Duodenal mucosa (tissue), 2 donors: ENCODE data around the gene OR7A17.

Experiments
- H3K27ac ChIP-seq: one replicate; pipeline ENCODE4 v1.7.0; 2013; ENCODE audit warnings: low read depth, low read length
- H3K27me3 ChIP-seq, 2 donors: one replicate each; pipeline ENCODE4 v1.7.0; 2013; ENCODE audit warnings: low read length in 2 of 2, control low read depth in 1 of 2; ENCODE audit not compliant: insufficient read depth in 2 of 2, control insufficient read depth in 1 of 2
- H3K36me3 ChIP-seq, 2 donors: one replicate each; pipeline ENCODE4 v1.7.0; 2013; ENCODE audit warnings: low read length in 2 of 2, control low read depth in 1 of 2; ENCODE audit not compliant: insufficient read depth in 2 of 2, control insufficient read depth in 1 of 2
- H3K4me1 ChIP-seq, 2 donors: one replicate each; pipeline ENCODE4 v1.7.0; 2013; ENCODE audit warnings: low read length in 2 of 2, control low read depth in 1 of 2; ENCODE audit not compliant: insufficient read depth in 2 of 2, control insufficient read depth in 1 of 2
- H3K4me3 ChIP-seq, 2 donors: one replicate each; pipeline ENCODE4 v1.7.0; 2013; ENCODE audit warnings: low read length in 2 of 2, low read depth in 1 of 2
- H3K9ac ChIP-seq, 2 donors: one replicate each; pipeline ENCODE4 v1.7.0; 2013; ENCODE audit warnings: low read length in 2 of 2, low read depth in 1 of 2
- H3K9me3 ChIP-seq, 2 donors: one replicate each; pipeline ENCODE4 v1.7.0; 2013; ENCODE audit warnings: low read length in 2 of 2, control low read depth in 1 of 2; ENCODE audit not compliant: control insufficient read depth in 1 of 2

OR7A17 gene

GRCh38 chr19:14848822-14849221 lies 37.1 kb downstream of the OR7A17 start, which contains the start of gene OR7A10:
Gene OR7A10, minus strand, starts transcription at chr19:14848922. Its CDS starts 7,045 bp downstream, at chr19:14841877.
- Histone ChIP-seq H3K27ac (no peak within 1 kb of the TSS), H3K36me3 (no peaks in the 10 kb centered on the region), H3K9me3 (no peaks in the 10 kb centered on the region), H3K4me1 (no peaks in the 10 kb centered on the region), H3K4me3 (no peak within 1 kb of the TSS), H3K27me3 (peaks cover 0 to 4% of the 10 kb centered on the region in 2 donors), H3K9ac (no peak within 1 kb of the TSS)

DNA sequence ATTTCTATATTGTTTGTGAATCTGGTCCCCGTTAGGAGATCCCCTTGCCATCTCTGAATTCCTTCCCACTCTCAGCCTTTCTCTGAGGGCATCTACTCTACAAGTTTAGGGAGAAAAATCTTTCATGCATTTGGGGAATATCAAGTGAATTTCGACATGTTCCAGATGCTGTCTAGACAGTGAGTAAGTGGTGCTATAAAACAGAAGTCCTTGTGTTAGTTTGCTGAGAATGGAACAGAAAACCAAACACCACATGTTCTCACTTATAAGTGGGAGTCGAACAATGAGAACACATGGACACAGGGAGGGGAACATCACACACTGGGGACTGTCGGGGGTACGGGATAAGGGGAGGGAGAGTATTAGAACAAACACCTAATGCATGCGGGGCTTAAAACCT lies 42.4 kb downstream of the OR7A17 start:
- Histone ChIP-seq H3K9me3 (no peaks in the 10 kb centered on the region), H3K27ac (no peak overlapping the region), H3K9ac (no peak overlapping the region), H3K4me3 (no peak overlapping the region), H3K4me1 (no peaks in the 10 kb centered on the region), H3K36me3 (no peaks in the 10 kb centered on the region), H3K27me3 (peaks cover 0 to 4% of the 10 kb centered on the region in 2 donors)

- no peak overlapping the region for H3K27ac ChIP-seq
- no peaks in the 10 kb centered on the region for H3K4me1 ChIP-seq
- no peaks in the 10 kb centered on the region for H3K36me3 ChIP-seq
- H3K9me3 ChIP-seq = no peaks in the 10 kb centered on the region
- no peak overlapping the region for H3K9ac ChIP-seq
- H3K4me3 ChIP-seq = no peak overlapping the region
- H3K27me3 ChIP-seq = peaks cover 0 to 4% of the 10 kb centered on the region in 2 donors
These were observed 42.8 kb downstream of the OR7A17 start for GRCh38 chr19:14843169-14843568.

DNA sequence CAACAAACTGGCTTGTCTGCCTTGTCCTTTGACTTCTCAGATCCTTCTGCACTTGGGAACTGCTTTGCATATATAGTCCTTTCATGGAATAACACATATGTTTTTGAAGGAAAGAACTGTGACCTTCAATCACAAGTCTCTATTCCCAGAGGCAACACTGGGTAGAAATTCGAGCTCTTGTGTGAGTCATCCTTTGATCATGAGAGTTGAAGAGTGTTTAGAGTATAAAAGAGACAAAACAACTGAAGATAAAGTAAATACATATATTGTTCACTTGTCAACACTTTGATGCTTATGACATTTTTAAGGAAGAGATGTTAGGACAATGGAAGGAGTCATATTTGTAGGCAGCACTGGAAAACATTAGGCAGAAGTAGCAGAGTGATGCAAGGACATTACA lies 45.7 kb downstream of the OR7A17 start:
- no peaks in the 10 kb centered on the region for H3K9me3 ChIP-seq

DNA sequence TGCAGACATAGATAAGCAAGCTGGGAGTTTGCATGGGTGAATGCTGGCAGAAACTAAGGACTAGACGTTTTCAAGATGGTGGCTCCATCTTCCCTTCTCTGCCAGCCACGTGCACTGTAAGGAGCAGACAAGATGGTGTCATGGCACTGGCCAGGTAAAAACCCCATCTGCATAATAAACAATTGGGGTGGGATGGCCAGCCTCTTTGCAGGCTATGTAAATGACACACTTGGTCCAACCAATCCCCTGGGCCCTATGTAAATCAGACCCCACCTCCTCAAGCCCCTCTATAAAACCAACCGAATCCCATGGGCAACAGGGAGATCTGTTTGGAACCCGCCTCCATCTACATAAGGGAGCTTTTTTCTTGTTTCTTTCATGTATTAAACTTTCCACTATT lies 48.5 kb downstream of the OR7A17 start:
- Histone ChIP-seq H3K4me1 (no peaks in the 10 kb centered on the region), H3K36me3 (no peaks in the 10 kb centered on the region), H3K9me3 (no peaks in the 10 kb centered on the region), H3K9ac (no peak overlapping the region), H3K27me3 (no peaks in the 10 kb centered on the region), H3K4me3 (no peak overlapping the region), H3K27ac (no peak overlapping the region)

More for the DNA sequence above, 45.7 kb downstream of the OR7A17 start:
- H3K36me3 ChIP-seq = no peaks in the 10 kb centered on the region
- no peaks in the 10 kb centered on the region for H3K4me1 ChIP-seq
- H3K9ac ChIP-seq = no peak overlapping the region
- peaks cover 0 to 4% of the 10 kb centered on the region in 2 donors for H3K27me3 ChIP-seq
- H3K4me3 ChIP-seq = no peak overlapping the region
- H3K27ac ChIP-seq = no peak overlapping the region

DNA sequence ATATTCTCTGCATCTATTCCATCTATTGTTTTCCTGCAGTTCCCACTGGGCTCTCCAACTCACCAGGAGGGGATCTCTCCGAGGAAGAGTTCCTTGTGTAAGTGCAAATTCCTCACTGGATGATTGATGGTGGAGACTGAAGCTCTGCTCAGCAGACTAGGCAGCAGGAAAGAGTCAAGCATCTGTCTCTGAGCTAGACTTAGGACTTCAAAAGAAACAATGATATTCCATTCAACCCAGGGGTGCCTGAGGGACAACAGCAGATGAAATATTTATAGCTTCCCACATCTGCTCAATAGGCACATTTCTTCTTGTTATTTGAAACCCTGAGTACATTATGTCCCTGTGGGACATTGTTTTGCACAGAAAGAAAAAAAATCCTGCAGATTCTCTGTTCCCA lies 50.9 kb downstream of the OR7A17 start, which contains the start of the genes OR7A5 and OR7C1:
Gene OR7A5 (minus strand): TSS at position 175 of the 400 bp plus-strand sequence. CDS start 6,944 bp downstream, outside the sequence.
Gene OR7C1 (minus strand): TSS at position 175 of the 400 bp plus-strand sequence. CDS start 35,049 bp downstream, outside the sequence.
- Histone ChIP-seq H3K36me3 (no peaks in the 10 kb centered on the region), H3K27ac (no peak within 1 kb of the TSS), H3K9ac (no peak within 1 kb of the TSS), H3K9me3 (no peaks in the 10 kb centered on the region), H3K27me3 (no peaks in the 10 kb centered on the region), H3K4me1 (no peaks in the 10 kb centered on the region), H3K4me3 (no peak within 1 kb of the TSS)

- H3K9me3 ChIP-seq = no peaks in the 10 kb centered on the region
- H3K36me3 ChIP-seq = no peaks in the 10 kb centered on the region
- H3K9ac ChIP-seq = no peak overlapping the region
- H3K27ac ChIP-seq = no peak overlapping the region
- no peaks in the 10 kb centered on the region for H3K4me1 ChIP-seq
- H3K27me3 ChIP-seq = no peaks in the 10 kb centered on the region
- no peak overlapping the region for H3K4me3 ChIP-seq
These were observed 55.2 kb downstream of the OR7A17 start for GRCh38 chr19:14830702-14831101.
